CD4-positive, alpha-beta T cell treated with Interleukin-17A for 1 hour (primary cell): ENCODE results near the gene INTS15.
"Not testable (repeated sequence)": the region's sequence is repeated elsewhere in the genome, so short reads cannot be mapped to it uniquely, and the experiment has no call there.

Source experiments
- DNase-seq: peaks from one replicate; pipeline ENCODE4 v3.0.0-alpha.2; 2020

Gene INTS15

DNA sequence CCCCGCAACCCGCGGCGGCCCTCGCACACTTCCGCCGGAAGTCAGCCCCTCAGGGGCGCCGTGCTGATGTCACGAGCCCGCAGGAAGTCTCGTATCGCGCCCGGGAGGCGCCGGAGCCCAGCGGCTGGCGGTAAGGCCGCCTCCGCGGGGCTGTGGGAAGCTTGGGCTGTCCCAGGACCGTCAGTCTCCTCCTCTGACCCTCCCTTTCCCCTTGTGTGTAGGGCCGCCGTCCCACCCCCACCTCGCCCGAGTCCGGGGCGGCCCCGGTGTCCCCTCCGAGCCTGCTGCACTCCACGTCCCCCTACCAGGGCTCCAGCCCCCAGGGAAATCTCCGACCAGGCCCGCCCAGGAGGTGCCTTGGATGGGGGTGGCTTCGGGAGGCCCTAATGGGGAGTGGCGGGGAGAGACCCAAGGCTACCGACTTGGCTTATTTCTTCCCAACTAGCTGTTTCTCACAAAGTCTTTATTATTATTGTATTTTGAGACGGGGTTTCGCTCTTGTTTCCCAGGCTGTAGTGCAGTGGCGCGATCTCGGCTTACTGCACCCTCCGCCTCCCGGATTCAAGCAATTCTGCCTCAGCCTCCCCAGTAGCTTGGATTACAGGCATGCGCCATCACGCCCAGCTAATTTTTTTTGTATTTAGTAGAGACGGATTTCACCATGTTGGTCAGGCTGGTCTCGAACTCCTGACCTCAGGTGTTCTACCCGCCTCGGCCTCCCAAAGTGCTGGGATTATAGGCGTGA lies 12.3 kb upstream of the INTS15 start, which contains the start of gene ZDHHC4:
TSS of gene ZDHHC4 (plus strand) at position 86 of the 745 bp plus-strand sequence. CDS start 3,108 bp downstream, outside the sequence.
- DNase-seq = peak; percentile 87

DNA sequence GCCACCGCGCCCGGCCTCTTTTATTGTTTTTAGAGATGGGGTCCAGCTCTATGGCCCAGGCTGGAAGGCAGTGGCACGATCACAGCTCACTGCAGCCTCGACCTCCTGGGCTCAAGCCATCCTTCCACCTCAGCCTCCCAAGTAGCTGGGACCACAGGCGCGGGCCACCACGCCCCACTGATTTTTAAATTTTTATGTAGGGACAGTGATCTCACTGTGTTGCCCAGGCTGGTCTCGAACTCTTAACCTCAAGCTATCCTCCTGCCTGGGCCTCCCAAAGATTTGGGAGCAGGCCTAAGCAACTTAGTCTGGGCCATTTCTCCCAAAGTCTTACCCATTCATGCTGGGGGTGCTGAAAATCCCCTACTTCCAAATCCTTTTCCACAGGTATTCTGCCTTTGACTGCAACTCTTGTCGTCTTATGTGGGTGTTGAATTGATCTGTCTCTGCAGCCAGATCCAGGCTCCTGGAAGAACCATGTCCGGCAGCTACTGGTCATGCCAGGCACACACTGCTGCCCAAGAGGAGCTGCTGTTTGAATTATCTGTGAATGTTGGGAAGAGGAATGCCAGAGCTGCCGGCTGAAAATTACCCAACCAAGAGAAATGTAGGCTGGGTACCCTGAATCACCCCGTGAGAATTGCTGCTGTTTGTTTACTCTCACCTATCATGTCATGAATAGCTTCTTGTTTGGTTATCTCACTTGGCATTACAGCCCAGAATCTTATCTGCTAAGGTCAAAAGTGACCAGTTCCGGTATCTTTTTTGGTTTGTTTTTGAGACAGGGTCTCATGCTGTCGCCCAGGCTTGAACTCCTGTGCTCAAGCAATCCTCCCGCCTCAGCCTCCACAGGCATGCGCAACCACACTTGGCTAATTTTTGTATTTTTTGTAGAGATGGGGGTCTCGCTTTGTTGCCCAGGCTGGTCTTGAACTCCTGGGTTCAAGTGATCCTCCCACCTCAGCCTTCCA lies 11.4 kb upstream of the INTS15 start:
- no peak for DNase-seq

DNA sequence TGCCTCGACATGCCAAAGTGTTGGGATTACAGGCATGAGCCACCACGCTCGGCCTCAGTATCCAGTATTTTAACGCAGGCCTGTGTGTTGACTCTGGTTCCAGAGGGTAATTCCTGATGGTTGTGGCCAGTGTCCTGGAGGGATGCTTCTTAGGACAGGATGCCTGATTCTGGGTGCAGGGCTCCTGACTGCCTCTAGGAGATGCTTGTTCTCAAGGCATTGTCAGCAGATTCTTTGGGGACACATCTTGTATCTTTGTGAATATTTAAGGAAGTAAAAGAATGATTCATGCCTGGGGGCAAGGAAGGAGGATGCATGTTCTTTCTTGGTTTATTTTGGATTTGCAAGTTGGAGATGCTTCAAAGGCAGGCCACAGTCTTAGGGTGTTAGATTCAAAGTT lies 10.4 kb upstream of the INTS15 start:
- DNase-seq = no peak

DNA sequence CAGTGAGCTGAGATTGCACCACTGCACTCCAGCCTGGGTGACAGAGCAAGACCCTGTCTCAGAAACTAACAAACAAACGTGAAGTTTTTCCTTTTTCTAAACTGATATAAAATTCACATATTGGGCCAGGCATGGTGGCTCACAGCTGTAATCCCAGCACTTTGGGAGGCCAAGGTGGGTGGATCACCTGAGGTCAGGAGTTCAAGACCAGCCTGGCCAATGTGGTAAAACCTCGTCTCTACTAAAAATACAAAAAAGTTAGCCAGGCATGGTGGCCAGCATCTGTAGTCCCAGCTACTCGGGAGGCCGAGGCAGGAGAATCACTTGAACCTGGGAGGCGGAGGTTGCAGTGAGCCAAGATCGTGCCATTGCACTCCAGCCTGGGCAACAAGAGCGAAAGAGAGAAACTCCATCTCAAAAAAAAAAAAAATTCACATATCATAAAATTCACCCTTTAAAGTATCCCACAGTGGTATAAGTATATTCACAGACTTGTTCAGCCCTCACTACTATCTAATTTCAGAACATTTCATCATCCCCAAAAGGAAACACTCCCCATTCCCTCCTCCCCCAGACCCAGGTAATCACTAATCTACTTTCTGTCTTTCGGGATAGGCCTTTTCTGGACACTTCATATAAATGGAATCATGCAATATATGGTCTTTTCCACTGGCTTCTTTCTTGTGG lies 3.9 kb upstream of the INTS15 start:
- DNase-seq = not testable (repeated sequence)

DNA sequence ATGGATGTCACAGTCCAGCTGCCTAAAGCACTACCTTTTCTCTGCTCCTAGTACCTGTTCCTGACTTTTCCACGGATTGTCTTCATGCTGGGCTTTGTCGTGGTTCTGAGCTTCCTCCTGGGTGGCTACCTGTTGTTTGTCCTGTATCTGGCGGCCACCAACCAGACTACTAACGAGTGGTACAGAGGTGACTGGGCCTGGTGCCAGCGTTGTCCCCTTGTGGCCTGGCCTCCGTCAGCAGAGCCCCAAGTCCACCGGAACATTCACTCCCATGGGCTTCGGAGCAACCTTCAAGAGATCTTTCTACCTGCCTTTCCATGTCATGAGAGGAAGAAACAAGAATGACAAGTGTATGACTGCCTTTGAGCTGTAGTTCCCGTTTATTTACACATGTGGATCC lies 1.3 kb upstream of the INTS15 start:
- no peak for DNase-seq

DNA sequence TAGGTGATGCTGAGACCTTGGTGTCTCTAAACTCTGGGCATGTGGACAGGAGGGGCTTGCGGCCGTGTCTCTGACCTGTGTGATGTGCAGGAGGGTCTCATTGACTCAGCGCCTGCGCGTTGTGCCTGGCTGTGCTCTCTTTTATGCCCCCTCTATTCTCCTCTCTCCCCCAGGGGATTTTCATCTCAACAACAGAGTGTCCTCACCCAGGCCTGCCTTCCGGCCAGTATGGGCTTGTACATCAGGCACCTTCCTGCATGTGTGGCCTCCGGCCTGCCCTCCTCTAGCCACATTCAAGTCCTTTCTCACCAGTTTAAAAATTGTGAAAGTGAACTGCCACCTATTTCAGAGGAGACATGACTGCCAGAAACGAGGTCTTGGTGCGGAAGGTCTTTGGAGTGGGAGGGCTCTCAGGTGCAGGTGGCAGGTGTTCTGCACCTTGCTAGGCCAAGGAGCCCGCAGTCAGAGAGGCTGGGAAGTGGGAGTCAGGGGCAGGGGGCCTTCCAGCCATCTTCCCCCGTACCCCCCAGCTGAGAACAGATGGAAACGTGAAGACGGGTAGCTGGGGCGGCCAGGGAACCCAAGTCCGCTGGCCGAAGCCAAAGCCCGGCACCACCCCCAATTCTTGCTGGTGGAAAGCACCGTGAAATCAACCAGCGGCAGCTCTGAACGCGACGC lies 531 bp upstream of the INTS15 start:
- DNase-seq = no peak

DNA sequence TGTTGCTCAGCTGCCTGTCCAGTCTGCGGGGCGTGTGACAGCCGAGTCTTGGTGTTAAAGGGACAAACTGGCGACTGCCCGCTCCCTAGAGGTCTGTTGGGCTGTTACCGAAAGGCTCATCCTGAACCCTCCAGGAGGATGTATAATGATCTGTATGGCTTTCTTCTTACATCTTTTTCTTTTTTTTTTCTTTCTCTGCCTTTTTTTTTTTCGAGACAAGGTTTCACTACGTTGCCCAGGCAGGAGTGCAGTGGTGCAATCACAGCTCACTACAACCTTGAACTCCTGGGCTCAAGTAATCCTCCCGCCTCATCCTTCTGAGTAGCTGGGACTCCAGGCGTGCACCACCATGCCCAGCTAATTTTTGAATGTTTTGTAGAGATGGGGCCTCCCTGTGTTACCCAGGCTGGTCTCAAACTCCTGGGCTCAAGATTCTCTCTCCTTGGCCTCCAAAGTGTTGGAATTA lies 857 bp downstream of the INTS15 start:
- no peak for DNase-seq

DNA sequence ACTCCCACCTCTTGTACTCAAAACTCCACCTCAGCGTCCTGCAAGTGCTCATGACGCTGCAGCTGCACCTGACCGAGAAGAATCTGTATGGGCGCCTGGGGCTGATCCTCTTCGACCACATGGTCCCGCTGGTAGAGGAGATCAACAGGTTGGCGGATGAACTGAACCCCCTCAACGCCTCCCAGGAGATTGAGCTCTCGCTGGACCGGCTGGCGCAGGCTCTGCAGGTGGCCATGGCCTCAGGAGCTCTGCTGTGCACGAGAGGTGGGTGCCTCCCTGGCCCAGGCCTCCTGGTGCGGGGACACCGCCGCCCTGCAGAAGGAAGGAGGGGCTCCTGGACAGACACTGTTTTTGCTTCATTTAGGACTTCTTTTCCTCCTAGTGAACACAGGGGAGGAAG lies 10.3 kb downstream of the INTS15 start:
- DNase-seq = no peak

DNA sequence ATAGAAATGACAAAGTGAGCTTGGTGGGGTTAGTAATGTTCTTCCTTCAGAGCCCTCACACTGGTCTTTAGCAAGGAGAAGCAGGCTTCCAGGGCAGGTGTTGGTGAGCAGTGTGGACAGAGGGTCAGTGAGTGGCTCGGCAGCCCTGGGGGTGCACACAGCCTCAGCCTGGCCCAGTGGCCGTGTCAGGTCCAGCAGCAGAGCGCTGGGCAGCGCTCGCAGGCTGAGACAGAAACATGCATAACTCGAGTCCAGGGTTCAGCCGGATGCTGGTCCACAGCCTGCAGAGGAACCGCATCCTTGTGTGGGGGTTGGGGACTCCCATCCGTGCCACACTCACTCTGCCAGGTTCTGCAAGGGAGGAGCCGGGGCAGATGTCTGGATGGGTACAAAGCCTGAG lies 14.6 kb downstream of the INTS15 start:
- DNase-seq = no peak

DNA sequence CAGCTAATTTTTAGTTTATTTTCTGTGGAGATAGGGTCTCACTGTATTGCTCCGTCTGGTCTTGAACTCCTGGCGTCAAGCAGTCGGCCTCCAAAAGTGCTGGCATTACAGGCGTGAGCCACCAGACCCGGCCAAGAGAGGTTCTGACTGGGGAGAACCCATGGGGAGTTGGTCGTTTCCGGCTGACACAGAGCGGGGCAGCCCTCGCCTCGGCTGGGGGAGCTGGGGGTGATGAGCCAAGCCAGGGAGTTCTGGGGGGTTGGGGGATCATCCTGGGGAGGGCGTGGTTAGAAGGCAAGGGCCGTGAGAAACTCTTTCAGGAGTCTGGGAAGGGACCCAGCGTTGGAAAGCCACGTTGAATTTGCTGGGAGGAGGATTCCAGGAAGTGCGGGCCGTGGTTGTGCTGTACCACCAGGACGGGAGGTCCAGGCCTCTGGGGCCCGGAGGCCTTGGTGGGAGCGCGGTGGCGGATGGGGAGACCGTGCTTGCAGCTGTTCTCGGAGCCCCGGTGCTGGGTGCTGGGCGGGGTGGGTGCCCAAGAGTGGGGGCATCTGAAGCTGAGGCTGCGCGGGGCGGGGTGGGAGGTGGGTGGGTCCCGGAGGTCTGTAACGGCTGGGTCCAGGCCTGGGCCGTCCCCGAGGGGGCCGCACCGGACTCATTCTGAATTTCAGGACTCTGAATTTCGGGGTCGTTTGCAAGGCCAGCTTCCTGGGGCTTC lies 17.2 kb downstream of the INTS15 start:
- no peak for DNase-seq

DNA sequence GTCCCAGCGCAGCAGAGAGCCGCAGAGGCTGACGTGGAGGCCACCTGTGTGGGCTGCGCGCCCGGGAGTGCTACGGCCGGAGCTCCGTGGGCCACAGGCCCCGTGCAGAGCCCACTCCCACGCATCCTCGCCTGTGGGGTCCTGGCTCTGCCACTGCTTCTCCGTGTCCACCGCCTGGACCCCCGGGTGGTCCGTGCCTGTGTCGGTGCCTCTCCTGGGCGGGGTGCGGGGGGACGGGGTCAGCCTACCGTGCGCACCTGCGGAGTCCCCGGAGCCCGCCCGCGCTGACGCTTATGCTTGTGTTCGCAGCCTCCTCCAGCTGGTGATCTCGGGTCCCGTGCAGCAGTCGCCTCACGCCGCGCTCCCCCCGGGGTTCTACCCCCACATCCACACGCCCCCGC lies 17.8 kb downstream of the INTS15 start:
- no peak for DNase-seq

DNA sequence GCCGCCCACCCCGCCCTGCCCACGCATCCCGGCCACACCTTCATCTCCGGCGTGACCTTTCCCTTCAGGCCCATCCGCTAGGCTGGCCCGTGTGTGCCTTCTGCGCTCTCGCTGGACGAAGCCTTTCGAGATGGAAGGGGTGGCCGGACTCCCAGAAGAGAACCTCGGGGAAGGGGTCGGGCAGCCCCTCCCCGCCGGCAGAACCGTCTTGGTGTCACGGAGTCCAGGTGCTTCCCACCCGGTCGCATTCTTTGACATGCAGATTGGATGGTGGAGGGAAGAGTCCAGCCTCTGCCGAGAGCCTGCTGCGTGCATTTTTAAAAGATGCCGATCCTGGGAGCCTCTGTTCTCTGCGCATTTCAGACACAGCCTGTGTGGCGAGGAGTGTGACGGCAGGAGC lies 18.3 kb downstream of the INTS15 start:
- DNase-seq = no peak

DNA sequence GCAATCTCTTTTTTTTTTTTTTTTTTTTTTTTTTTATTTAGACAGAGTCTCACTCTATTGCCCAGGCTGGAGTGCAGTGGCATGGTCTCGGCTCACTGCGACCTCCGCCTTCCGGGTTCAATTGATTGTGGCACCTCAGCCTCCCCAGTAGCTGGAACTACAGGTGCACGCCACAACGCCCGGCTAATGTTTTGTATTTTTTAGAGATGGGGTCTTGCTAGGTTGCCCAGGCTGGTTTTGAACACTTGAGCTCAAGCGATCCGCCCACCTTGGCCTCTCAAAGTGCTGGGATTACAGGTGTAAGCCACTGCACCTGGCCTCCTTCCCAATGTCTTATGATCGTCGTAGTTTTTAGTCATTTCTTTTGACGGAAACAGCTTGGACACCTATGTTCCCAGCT lies 19.0 kb downstream of the INTS15 start:
- DNase-seq = no peak

DNA sequence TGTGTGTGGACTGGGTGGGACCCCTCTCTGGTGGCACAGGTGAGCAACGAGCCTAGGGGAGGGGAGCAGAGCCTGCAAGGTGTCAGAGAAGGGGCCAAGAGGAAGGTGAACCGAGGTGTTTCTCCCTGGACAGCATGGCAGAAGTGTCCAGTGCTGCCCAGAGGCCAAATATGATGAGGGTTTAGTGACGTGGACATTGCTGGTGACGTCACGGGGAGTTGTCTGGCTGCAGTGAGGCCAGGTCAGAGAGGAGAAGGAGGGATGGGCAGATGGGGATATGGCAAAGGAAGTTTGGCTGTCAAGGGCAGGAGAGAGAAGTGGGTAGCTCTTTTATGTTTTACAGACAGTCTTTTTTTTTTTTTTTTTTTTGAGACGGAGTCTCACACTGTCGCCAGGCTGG lies 23.0 kb downstream of the INTS15 start:
- no peak for DNase-seq

DNA sequence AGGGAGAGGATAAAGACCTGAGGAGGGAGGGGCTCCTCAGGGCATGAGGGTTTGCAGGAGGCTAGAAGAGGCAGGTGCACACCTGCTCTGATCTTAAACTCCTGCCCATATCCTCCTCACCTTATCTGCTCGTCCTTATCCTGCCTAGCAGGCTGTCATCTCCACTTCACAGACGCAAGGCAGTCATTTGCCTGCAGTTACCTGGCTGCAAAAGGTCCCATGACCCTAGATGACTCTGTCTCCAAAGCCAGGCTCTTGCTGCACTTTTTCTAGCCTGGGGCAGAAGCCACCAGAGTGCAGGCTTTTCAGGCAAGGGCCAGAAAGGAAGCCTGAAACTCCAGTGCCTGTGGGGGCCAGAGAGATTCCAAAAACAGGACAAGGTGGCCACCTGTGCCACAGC lies 23.9 kb downstream of the INTS15 start:
- no peak for DNase-seq

DNA sequence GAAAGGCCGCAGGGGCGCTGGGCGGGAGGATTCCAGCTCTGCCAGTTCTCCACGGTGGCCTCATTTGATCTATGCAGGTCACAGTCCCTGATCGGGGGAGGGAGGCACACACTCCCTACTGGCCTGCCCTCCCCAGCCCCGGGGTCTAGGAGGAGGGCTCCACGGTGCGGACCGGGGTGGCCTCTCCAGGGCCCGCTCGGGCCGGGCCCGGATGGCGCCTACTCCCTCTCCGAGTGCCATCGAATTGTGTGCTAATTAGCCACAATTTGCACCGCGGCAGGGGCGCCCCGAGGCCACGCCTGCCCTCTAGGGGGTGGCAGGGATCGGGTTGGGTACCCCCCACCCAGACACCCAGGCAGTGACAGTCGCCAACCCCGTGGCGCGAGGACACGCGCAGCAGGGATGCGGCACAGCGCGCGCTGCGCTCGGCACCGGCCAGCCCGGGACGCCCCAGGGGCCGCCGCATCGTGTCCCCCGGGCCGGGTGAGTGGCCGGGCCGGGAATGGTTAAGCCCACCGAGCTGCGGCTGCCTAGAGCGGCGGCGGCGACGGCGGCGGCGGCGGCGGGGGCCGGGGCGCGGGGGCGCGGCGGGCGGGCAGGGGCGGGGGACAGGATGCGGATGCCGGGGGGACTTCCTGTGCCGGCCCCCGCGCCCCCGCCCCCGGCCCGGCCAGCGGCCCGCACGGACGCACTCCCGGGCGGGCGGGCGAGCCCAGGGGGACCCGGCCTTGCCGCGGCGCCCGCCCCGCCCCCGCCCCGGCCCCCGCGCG lies 25.3 kb downstream of the INTS15 start, which contains the start of gene ZNF853:
TSS of gene ZNF853 (plus strand) at position 658 of the 770 bp plus-strand sequence. CDS start 565 bp downstream, outside the sequence.
- peak; percentile 13 for DNase-seq

DNA sequence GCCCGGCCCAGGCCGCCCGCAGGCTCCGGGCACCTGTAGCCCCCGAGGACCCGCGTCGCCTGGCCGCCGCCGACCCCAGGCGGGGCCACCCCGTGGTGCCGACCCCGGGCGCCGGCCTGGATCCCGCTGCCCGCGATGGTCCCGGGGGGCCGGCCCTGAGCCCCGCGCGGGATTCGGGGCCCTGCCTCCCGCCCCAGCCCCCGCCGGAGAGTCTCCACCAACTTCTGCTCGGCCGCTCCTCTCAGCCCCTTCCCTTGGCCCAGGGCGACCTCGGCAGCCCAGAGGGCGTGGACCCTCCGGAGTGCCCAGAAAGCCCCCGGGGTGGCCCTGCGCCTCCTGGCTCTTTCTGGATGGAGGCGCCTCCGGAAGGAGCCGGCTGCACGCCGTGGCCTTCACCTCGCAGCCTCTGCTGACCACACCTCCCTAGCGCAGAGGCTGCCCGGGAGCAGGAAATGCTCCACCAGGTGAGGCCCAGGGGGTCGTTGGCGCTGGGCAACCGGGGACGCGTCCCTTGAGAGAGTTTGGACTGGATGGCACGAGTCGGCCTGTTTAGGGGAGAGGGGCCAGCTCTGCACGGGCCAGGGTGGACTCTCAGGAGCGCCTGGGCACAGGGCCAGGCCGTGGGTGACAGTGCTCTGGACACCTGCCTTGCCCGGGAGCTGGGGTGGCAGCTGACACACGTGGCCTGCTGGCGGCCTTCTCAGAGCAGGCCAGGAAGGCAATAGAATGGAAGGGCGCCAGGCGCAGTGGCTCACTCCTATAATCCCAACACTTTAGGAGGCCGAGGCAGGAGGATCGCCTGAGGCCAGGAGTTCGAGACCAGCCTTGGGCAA lies 26.1 kb downstream of the INTS15 start:
- no peak for DNase-seq

DNA sequence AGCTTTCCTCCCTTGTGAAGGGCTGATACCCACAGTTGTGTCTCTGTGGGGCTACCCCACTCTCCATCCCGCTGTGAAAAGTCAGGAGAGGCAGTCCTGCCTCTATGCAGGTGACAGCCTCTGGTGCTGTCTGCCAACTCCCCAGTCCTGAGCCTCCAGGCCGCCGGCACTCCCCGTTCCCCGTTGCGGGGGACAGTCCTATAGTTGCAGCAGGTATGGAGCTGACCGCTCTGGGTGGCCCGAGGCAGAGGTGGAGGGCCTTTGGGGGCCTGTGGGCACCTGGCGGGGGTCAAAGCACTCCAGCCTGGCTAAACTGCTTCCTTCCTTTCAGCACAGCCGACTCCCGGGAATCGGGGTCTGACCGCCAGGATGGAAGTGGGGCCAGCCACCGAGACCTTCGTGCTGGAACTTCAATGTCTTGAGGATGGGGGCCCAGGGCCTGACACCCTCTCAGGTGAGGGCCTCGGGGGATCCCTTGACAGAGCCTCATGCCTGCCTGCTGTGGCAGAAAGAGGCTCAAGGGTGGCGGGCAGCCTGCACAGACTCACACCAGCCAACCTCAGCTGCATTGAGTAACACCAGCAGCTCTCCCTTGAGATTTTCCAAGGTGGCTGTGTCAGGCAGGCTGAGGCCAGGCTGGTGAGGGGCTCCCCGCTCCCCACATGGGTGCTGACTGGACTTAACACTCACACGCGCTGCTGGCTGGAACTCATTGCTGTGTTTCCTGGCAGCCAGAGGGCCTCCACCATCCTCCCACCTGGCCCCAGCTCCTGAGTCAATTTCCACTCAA lies 27.2 kb downstream of the INTS15 start:
- no peak for DNase-seq

DNA sequence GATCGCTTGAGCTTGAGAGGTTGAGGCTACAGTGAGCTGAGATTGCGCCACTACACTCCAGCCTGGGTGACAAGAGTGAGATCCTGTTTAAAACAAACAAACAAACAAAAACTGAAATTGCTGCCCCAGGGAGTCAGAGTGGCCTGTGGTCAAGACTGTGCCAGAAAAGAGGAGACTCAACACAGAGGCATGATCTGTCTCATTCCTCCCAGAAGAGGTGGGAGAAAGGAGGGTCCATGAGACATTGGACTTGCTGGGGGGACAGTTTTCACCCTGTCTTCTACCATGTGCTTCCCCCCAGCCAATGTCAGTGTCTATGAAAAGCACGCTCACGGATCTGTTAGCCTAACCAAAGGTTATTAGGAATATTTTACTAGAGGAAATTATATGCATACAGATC lies 28.8 kb downstream of the INTS15 start:
- no peak for DNase-seq
